ENCODE data around the gene CYP24A1. TPM values are rescaled to one million over a fixed set of nuclear protein-coding genes. Genes with fewer than 3 reads are reported as not detected.
A peak's percentile ranks its signal among the peaks of the same experiment; 100 is the strongest.

CYP24A1 gene
- total and polyA plus RNA-seq, 2 of the 8 experiments (the other 6 are each of a cell fraction or from before 2014, with no cell fraction given) = not detected

DNA sequence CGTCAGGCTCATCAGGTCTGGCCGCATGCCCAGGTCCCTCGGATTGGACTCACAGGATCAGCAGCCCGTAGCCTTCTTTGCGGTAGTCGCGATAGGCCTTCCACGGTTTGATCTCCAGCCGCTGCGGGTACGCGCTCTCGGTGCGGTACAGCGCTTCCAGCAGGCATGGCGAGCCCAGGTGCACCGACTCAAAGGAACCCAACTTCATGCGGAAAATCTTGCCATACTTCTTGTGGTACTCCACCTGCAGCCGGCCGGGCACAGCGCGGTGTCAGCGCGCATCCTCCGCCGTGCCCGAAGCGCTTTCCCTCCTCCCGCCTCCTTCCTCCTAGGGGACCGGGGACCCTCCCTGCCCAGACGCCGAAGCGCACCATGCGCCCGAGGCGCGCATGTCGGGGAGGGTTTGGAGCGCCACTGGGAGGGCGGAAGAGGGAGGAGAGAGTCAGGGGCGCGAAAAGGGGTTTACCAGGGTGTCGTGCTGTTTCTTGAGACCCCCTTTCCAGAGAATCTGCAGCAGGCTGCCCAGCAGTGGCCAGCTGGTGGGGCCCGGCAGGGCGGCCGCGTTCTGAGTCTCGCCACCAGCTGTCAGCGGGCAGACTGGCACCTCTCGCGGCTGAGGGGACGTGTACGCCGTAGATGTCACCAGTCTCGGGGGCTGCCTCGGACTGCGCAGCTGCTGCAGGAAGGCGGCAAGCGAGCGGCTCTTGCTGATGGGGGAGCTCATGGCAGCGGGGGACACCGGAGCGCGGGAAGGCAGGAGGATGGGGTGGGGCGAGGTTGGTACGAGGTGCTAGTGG, 732 bp downstream of the CYP24A1 start:
- Histone ChIP-seq H3K27me3 (replicated peaks in 1 of 4; ENCODE audit: control insufficient read depth in 3 of 4, extremely low read depth in 1 of 4, insufficient read depth in 3 of 4, low read length in 3 of 4) (peaks cover 32 to 55% (median 52%) of the 10 kb centered on the region in 4 experiments), H3K4me3 (ENCODE audit: extremely low read depth in 1 of 4, insufficient read depth in 2 of 4, low read depth in 3 of 4, low read length in 4 of 4) (peak overlapping the region; percentile 1 to 58 (median 44); a peak in 7 of 8 replicates), H2BK15ac (ENCODE audit: low read length) (no peak overlapping the region), H4K91ac (replicated peaks; ENCODE audit: insufficient read length, low read length) (no peak overlapping the region), H3K4ac (replicated peaks; ENCODE audit: insufficient read length, low read depth, low read length) (no peak overlapping the region), H4K8ac (ENCODE audit: extremely low read depth, insufficient read depth, low read length) (no peak overlapping the region), H2BK120ac (replicated peaks; ENCODE audit: low read depth, low read length) (no peak overlapping the region), H3K23ac (ENCODE audit: insufficient read length) (no peak overlapping the region), H3K79me2 (ENCODE audit: control insufficient read depth in 1 of 2, insufficient read depth in 2 of 2, low read length in 2 of 2) (no peaks in the 10 kb centered on the region), H2AFZ (ENCODE audit: low read length) (peak overlapping the region; percentile 31), H3K79me1 (ENCODE audit: low read depth, low read length) (no peaks in the 10 kb centered on the region), H2BK20ac (ENCODE audit: low read length) (no peak overlapping the region; the same call in 1 of the 2 replicates), H3K4me2 (ENCODE audit: insufficient read depth in 1 of 2, low read depth in 2 of 2, low read length in 2 of 2) (peak overlapping the region; percentile 51 to 81), H3K36me3 (ENCODE audit: control insufficient read depth in 2 of 4, insufficient read depth in 4 of 4, low read length in 3 of 4) (no peaks in the 10 kb centered on the region), H3K4me1 (replicated peaks in 1 of 4; ENCODE audit: control insufficient read depth in 3 of 4, insufficient read depth in 4 of 4, low read length in 3 of 4) (peaks cover 4 to 16% (median 9%) of the 10 kb centered on the region in 4 experiments; a peak in 6 of 7 replicates), H3K9ac (replicated peaks in 1 of 4; ENCODE audit: extremely low read depth in 1 of 4, low read depth in 3 of 4, low read length in 3 of 4) (no peak overlapping the region; a peak in 1 of 7 replicates), H3K23me2 (ENCODE audit: low read depth, low read length) (peaks cover 14% of the 10 kb centered on the region), H3K27ac (ENCODE audit: low read depth, low read length) (no peak overlapping the region), H3K18ac (ENCODE audit: extremely low read depth, low read length) (no peak overlapping the region), H2AK5ac (ENCODE audit: low read depth, low read length) (no peak overlapping the region), H3K14ac (ENCODE audit: insufficient read length) (no peak overlapping the region), H2BK5ac (ENCODE audit: low read depth, low read length) (no peak overlapping the region), H4K5ac (ENCODE audit: insufficient read length, low read depth, low read length) (no peak overlapping the region), H4K20me1 (replicated peaks in 1 of 2; ENCODE audit: control insufficient read depth in 1 of 2, insufficient read depth in 2 of 2, low read length in 2 of 2) (peaks cover 0 to 3% of the 10 kb centered on the region in 2 experiments), H2BK12ac (ENCODE audit: low read depth, low read length) (0 out of 2 replicates have a peak overlapping the region, but pooled peaks have one; percentile 72), H3K56ac (replicated peaks; ENCODE audit: insufficient read length, low read depth, low read length) (no peak overlapping the region), H3K9me3 (ENCODE audit: insufficient read depth in 2 of 2, low read depth in 1 of 2, low read length in 1 of 2) (no peaks in the 10 kb centered on the region)
- 4% methylated on average over 49 of the region's 66 CpGs; no CpG with 5 or more reads in 1 of the 2 experiments for WGBS, 2 experiments (ENCODE audit: extremely low coverage in 1 of 2, insufficient coverage in 1 of 2, insufficient read length in 1 of 2, insufficient replicate concordance in 2 of 2, low coverage in 1 of 2, low lambda C conversion rate in 2 of 2, missing lambda C conversion rate in 1 of 2)
- POLR2A ChIA-PET (ENCODE audit: partially characterized antibody) = interaction anchor here (0.7 kb wide), 1 partner anchor 14 kb away, joined by 3 read pairs; no protein-coding TSS in a partner anchor
- DNase-seq (ENCODE audit: low read depth in 1 of 2, low spot score in 2 of 2) (peak in 1 of 2 experiments; percentile 79), FAIRE-seq (no peak)
- CTCF ChIA-PET (ENCODE audit: partially characterized antibody) = interaction anchor here (0.8 to 1.9 kb wide), 6 partner anchors 35 to 473 kb away, joined by 3 to 5 read pairs (median 3); partner anchors contain the start of gene PFDN4
- TF ChIP-seq SIX5 (IDR thresholded peaks at IDR 0.05; ENCODE audit: low read depth, low read length) = no peak
- peak; percentile 54; the same call in 1 of the 2 replicates for TF ChIP-seq RBBP5 (IDR thresholded peaks at IDR 0.05; ENCODE audit: borderline replicate concordance, low read depth, low read length)
- TF ChIP-seq HDAC2 (IDR thresholded peaks at IDR 0.05; ENCODE audit: borderline replicate concordance in 1 of 2, low read depth in 2 of 2, low read length in 2 of 2) = 0 out of 4 replicates have a peak, but pooled peaks have one; percentile 30 to 52
- peak; percentile 90 for TF ChIP-seq EZH2 (IDR thresholded peaks at IDR 0.05; ENCODE audit: low read depth, low read length, severe bottlenecking)
- TF ChIP-seq SUZ12 (IDR thresholded peaks at IDR 0.05; ENCODE audit: low read length) = peak; percentile 88
- TF ChIP-seq CHD2 (IDR thresholded peaks at IDR 0.05; ENCODE audit: low read length) = no peak
- peak; percentile 95 for TF ChIP-seq KDM4A (IDR thresholded peaks at IDR 0.05; ENCODE audit: low read depth, low read length, severe bottlenecking)
- TF ChIP-seq RNF2 (IDR thresholded peaks at IDR 0.05; ENCODE audit: borderline replicate concordance, low read depth, low read length, missing control alignments, poor library complexity, severe bottlenecking) = peak; percentile 42
- TF ChIP-seq MAX (IDR thresholded peaks at IDR 0.05) = peak; percentile 75; the same call in 1 of the 2 replicates
